Endothelial cell of umbilical vein (primary cell): Measurements from ENCODE around the gene KCNJ18.

ENCODE experiments used
- CTCF ChIP-seq, 2 donors: IDR thresholded peaks; 1 replicate in 1 of 2; 2 replicates in 1 of 2; pipeline ENCODE4 v1.5.1; 2011; ENCODE audit warnings: low read length in 2 of 2, mild to moderate bottlenecking in 2 of 2, moderate library complexity in 2 of 2, control low read depth in 1 of 2, inconsistent platforms in 1 of 2, low read depth in 1 of 2; ENCODE audit not compliant: insufficient read depth in 1 of 2; ENCODE audit errors: extremely low read depth in 1 of 2
- MYC ChIP-seq: IDR thresholded peaks from one replicate; pipeline ENCODE4 v1.6.1; 2011; ENCODE audit warnings: mild to moderate bottlenecking, low read depth, low read length
- POLR2A ChIP-seq: IDR thresholded peaks from 2 replicates; pipeline ENCODE4 v1.6.1; 2012; ENCODE audit warnings: low read depth, mild to moderate bottlenecking, control low read depth, low read length
- TF ChIP-seq, protein P1 (sequence below): IDR thresholded peaks from 2 replicates; pipeline ENCODE4 v1.6.1; 2011; ENCODE audit not compliant: insufficient read depth, insufficient read length

- TF ChIP-seq POLR2A: no peak
- no peak for TF ChIP-seq MYC
- no peak for TF ChIP-seq CTCF (IDR thresholded peaks at IDR 0.05; ENCODE audit: extremely low read depth in 1 of 2, insufficient read depth in 1 of 2, low read depth in 1 of 2, low read length in 2 of 2)
- TF ChIP-seq, protein P1, sequence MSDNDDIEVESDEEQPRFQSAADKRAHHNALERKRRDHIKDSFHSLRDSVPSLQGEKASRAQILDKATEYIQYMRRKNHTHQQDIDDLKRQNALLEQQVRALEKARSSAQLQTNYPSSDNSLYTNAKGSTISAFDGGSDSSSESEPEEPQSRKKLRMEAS: no peak
Measured at GRCh38 chr17:21678393-21679081, 13.8 kb upstream of the KCNJ18 start.
